Mucosa of stomach (tissue), 1 donor: Measurements from ENCODE around the gene GLYATL2.

ENCODE experiments used
- H3K27me3 ChIP-seq: one replicate; pipeline ENCODE4 v1.7.0; 2013; ENCODE audit warnings: mild to moderate bottlenecking, low read length; ENCODE audit not compliant: control insufficient read depth, insufficient read depth
- H3K36me3 ChIP-seq: one replicate; pipeline ENCODE4 v1.7.0; 2013; ENCODE audit warnings: low read length; ENCODE audit not compliant: control insufficient read depth, insufficient read depth
- H3K4me1 ChIP-seq: one replicate; pipeline ENCODE4 v1.7.0; 2013; ENCODE audit warnings: mild to moderate bottlenecking, low read length; ENCODE audit not compliant: control insufficient read depth, insufficient read depth
- H3K4me3 ChIP-seq: one replicate; pipeline ENCODE4 v1.7.0; 2013; ENCODE audit warnings: low read length
- H3K9ac ChIP-seq: one replicate; pipeline ENCODE4 v1.7.0; 2013; ENCODE audit warnings: mild to moderate bottlenecking, low read length, moderate library complexity
- H3K9me3 ChIP-seq: one replicate; pipeline ENCODE4 v1.7.0; 2013; ENCODE audit warnings: mild to moderate bottlenecking, low read length, moderate library complexity; ENCODE audit not compliant: control insufficient read depth
- donor health status: Pancreatic carcinoma.

The GLYATL2 gene

GRCh38 chr11:58844361-58845005, at the start of gene GLYATL2:
Gene GLYATL2, minus strand, starts transcription at chr11:58844704. Its CDS starts 5,092 bp downstream, at chr11:58839612.
- Histone ChIP-seq H3K9ac (no peak within 1 kb of the TSS), H3K36me3 (no peaks in the 10 kb centered on the region), H3K9me3 (no peaks in the 10 kb centered on the region), H3K4me1 (no peaks in the 10 kb centered on the region), H3K27me3 (no peaks in the 10 kb centered on the region), H3K4me3 (no peak within 1 kb of the TSS)

GRCh38 chr11:58893899-58894298, 49.4 kb upstream of the GLYATL2 start:
- H3K9me3 ChIP-seq: no peaks in the 10 kb centered on the region
- H3K9ac ChIP-seq: no peak overlapping the region
- H3K4me3 ChIP-seq: no peak overlapping the region
- no peaks in the 10 kb centered on the region for H3K27me3 ChIP-seq
- H3K4me1 ChIP-seq: no peaks in the 10 kb centered on the region
- no peaks in the 10 kb centered on the region for H3K36me3 ChIP-seq

- Histone ChIP-seq H3K4me3 (no peak overlapping the region), H3K4me1 (no peaks in the 10 kb centered on the region), H3K27me3 (no peaks in the 10 kb centered on the region), H3K36me3 (no peaks in the 10 kb centered on the region), H3K9me3 (no peaks in the 10 kb centered on the region), H3K9ac (no peak overlapping the region)
Observed at GRCh38 chr11:58888579-58888978, 44.1 kb upstream of the GLYATL2 start.

GRCh38 chr11:58887452-58887851, 42.9 kb upstream of the GLYATL2 start:
- Histone ChIP-seq H3K4me3 (no peak overlapping the region), H3K27me3 (no peaks in the 10 kb centered on the region), H3K9me3 (no peaks in the 10 kb centered on the region), H3K36me3 (no peaks in the 10 kb centered on the region), H3K9ac (no peak overlapping the region), H3K4me1 (no peaks in the 10 kb centered on the region)

GRCh38 chr11:58880625-58881024, 36.1 kb upstream of the GLYATL2 start:
- H3K36me3 ChIP-seq: no peaks in the 10 kb centered on the region
- no peak overlapping the region for H3K4me3 ChIP-seq
- no peaks in the 10 kb centered on the region for H3K9me3 ChIP-seq
- no peaks in the 10 kb centered on the region for H3K27me3 ChIP-seq
- no peak overlapping the region for H3K9ac ChIP-seq
- no peaks in the 10 kb centered on the region for H3K4me1 ChIP-seq

GRCh38 chr11:58880166-58880565, 35.7 kb upstream of the GLYATL2 start:
- Histone ChIP-seq H3K9ac (no peak overlapping the region), H3K27me3 (no peaks in the 10 kb centered on the region), H3K9me3 (no peaks in the 10 kb centered on the region), H3K4me1 (no peaks in the 10 kb centered on the region), H3K36me3 (no peaks in the 10 kb centered on the region), H3K4me3 (no peak overlapping the region)

GRCh38 chr11:58867556-58867955, 23.1 kb upstream of the GLYATL2 start:
- H3K9ac ChIP-seq: no peak overlapping the region
- H3K36me3 ChIP-seq: no peaks in the 10 kb centered on the region
- H3K27me3 ChIP-seq: no peaks in the 10 kb centered on the region
- H3K4me1 ChIP-seq: no peaks in the 10 kb centered on the region
- H3K9me3 ChIP-seq: no peaks in the 10 kb centered on the region
- no peak overlapping the region for H3K4me3 ChIP-seq

GRCh38 chr11:58866788-58867187, 22.3 kb upstream of the GLYATL2 start:
- Histone ChIP-seq H3K9ac (no peak overlapping the region), H3K27me3 (no peaks in the 10 kb centered on the region), H3K9me3 (no peaks in the 10 kb centered on the region)

GRCh38 chr11:58864335-58864734, 19.8 kb upstream of the GLYATL2 start:
- Histone ChIP-seq H3K36me3 (no peaks in the 10 kb centered on the region), H3K9ac (no peak overlapping the region), H3K9me3 (no peaks in the 10 kb centered on the region), H3K27me3 (no peaks in the 10 kb centered on the region), H3K4me1 (no peaks in the 10 kb centered on the region), H3K4me3 (no peak overlapping the region)

More at GRCh38 chr11:58866788-58867187, 22.3 kb upstream of the GLYATL2 start:
- Histone ChIP-seq H3K36me3 (no peaks in the 10 kb centered on the region), H3K4me3 (no peak overlapping the region), H3K4me1 (no peaks in the 10 kb centered on the region)

- Histone ChIP-seq H3K9ac (no peak overlapping the region), H3K27me3 (no peaks in the 10 kb centered on the region), H3K4me1 (no peaks in the 10 kb centered on the region), H3K36me3 (no peaks in the 10 kb centered on the region), H3K4me3 (no peak overlapping the region), H3K9me3 (no peaks in the 10 kb centered on the region)
Observed at GRCh38 chr11:58863697-58864096, 19.2 kb upstream of the GLYATL2 start.

- H3K36me3 ChIP-seq: no peaks in the 10 kb centered on the region
- H3K9me3 ChIP-seq: no peaks in the 10 kb centered on the region
- no peaks in the 10 kb centered on the region for H3K4me1 ChIP-seq
- no peaks in the 10 kb centered on the region for H3K27me3 ChIP-seq
- H3K9ac ChIP-seq: no peak overlapping the region
- H3K4me3 ChIP-seq: no peak overlapping the region
Observed at GRCh38 chr11:58861533-58861932, 17.0 kb upstream of the GLYATL2 start.

- Histone ChIP-seq H3K4me3 (no peak overlapping the region), H3K4me1 (no peaks in the 10 kb centered on the region), H3K36me3 (no peaks in the 10 kb centered on the region), H3K27me3 (no peaks in the 10 kb centered on the region), H3K9ac (no peak overlapping the region), H3K9me3 (no peaks in the 10 kb centered on the region)
Observed at GRCh38 chr11:58856806-58857205, 12.3 kb upstream of the GLYATL2 start.

- no peak overlapping the region for H3K9ac ChIP-seq
- H3K9me3 ChIP-seq: no peaks in the 10 kb centered on the region
- H3K36me3 ChIP-seq: no peaks in the 10 kb centered on the region
- H3K4me1 ChIP-seq: no peaks in the 10 kb centered on the region
- no peaks in the 10 kb centered on the region for H3K27me3 ChIP-seq
- no peak overlapping the region for H3K4me3 ChIP-seq
Observed at GRCh38 chr11:58845386-58845785, 882 bp upstream of the GLYATL2 start.
